ENCODE measurements around the gene TRIM27.

The TRIM27 gene

DNA sequence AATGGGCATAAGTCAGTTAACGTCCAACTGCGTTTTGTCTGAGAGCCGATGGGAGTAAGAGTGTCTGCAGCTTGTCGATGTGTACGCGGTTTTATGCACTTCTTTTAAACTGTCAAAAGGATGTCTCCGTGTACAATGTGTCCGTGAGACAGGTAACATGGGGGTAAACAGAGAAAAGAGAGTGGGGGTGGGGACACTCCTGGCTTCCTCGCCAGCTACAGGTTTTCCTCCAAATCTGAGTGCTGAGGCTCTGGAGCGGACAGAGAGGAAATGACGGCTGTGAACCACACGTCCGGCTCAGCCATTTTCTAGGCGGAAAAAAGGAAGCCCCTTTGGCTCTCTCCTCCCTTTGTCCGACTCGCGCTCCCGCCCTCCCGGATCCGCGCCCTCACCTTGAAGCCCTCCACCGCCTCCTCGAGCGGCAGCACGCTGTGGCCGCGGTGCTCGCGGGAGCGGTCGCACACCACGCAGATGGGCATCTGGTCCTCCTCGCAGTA lies 916 bp downstream of the TRIM27 start:
- peak overlapping the region; percentile 93 for H3K4me3 Mint-ChIP-seq
- no peaks in the 10 kb centered on the region for H3K9me3 Mint-ChIP-seq
- peak overlapping the region; percentile 92 for H3K27ac Mint-ChIP-seq
- no peaks in the 10 kb centered on the region for H3K27me3 Mint-ChIP-seq (ENCODE audit: low read depth)
- peaks cover 36% of the 10 kb centered on the region for H3K36me3 Mint-ChIP-seq (ENCODE audit: low read depth)
- H3K4me1 Mint-ChIP-seq (ENCODE audit: low read depth) = peaks cover 31% of the 10 kb centered on the region

GRCh38 chr6:28922004-28922820 lies 1.6 kb downstream of the TRIM27 start:
- Mint-ChIP-seq H3K36me3 (ENCODE audit: low read depth) (peaks cover 39% of the 10 kb centered on the region), H3K27me3 (ENCODE audit: low read depth) (no peaks in the 10 kb centered on the region), H3K4me3 (peak overlapping the region; percentile 93), H3K27ac (peak overlapping the region; percentile 92), H3K4me1 (ENCODE audit: low read depth) (peaks cover 33% of the 10 kb centered on the region), H3K9me3 (no peaks in the 10 kb centered on the region)

- peaks cover 45% of the 10 kb centered on the region for H3K36me3 Mint-ChIP-seq (ENCODE audit: low read depth)
- no peaks in the 10 kb centered on the region for H3K9me3 Mint-ChIP-seq
- no peaks in the 10 kb centered on the region for H3K27me3 Mint-ChIP-seq (ENCODE audit: low read depth)
- H3K4me3 Mint-ChIP-seq = peak overlapping the region; percentile 52
- no peak overlapping the region for H3K27ac Mint-ChIP-seq
- H3K4me1 Mint-ChIP-seq (ENCODE audit: low read depth) = peaks cover 33% of the 10 kb centered on the region
Observed at GRCh38 chr6:28920281-28920680, 3.5 kb downstream of the TRIM27 start.

DNA sequence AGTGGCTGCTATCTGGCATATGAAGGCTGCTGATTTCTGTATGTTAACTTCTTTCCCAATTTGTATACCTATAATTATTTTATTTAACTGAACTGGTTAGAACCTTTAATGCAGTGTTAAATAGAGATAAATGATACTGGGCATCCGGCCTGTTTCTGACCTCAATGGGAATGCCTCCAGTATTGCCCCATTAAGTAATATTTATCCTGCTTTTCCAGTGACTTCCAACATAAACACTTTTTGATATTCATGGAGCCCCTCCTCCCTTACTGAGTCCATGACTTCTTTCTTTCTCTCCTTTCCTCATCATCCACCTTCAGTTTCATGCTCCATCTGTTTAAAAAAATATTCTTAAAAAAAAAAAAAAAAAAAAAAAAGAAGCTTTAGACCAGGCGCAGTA lies 8.8 kb downstream of the TRIM27 start:
- H3K4me1 Mint-ChIP-seq (ENCODE audit: low read depth) = peaks cover 12% of the 10 kb centered on the region
- H3K9me3 Mint-ChIP-seq = no peaks in the 10 kb centered on the region
- H3K4me3 Mint-ChIP-seq = no peak overlapping the region
- peaks cover 45% of the 10 kb centered on the region for H3K36me3 Mint-ChIP-seq (ENCODE audit: low read depth)
- H3K27me3 Mint-ChIP-seq (ENCODE audit: low read depth) = no peaks in the 10 kb centered on the region
- H3K27ac Mint-ChIP-seq = no peak overlapping the region

DNA sequence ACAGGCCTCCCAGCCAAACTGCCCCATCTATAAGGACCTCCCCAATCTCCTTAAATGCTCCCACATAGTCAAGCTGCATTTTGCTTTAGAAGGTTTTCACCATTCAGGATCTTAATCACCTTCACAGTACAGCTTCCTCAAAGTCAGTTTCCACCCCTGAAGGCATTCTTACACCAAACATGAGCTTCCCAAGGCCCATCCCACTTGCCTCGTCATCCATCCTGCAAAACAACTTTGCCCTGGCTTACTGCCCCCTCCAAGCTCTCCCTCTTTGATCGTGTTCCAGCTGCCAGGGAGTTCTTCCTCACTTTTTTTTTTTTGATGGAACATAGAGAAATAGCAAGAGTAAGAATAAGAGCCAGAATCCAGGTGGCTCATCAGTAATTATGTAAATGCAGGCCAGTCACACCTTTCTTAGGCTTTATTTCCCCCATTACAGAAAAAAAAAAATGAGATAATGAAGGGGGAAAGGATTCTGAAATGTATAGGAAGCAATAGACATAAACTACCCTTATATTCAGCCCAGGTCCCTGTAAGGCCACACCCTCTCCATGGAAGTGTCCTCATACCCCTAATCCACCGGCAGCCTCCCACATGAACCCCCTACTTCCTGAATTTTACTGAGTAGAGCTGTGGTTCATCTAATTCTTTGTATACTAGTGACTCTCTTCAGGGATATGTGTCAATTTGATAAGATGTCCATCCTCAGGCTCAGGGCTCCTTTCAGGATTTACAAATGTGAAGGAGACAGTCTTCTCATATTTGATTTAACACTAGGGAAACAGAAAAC lies 12.7 kb downstream of the TRIM27 start:
- Mint-ChIP-seq H3K4me3 (no peak overlapping the region), H3K9me3 (no peaks in the 10 kb centered on the region), H3K4me1 (ENCODE audit: low read depth) (peaks cover 3% of the 10 kb centered on the region), H3K27me3 (ENCODE audit: low read depth) (no peaks in the 10 kb centered on the region), H3K27ac (no peak overlapping the region), H3K36me3 (ENCODE audit: low read depth) (peaks cover 50% of the 10 kb centered on the region)

- peaks cover 60% of the 10 kb centered on the region for H3K36me3 Mint-ChIP-seq (ENCODE audit: low read depth)
- H3K27me3 Mint-ChIP-seq (ENCODE audit: low read depth) = no peaks in the 10 kb centered on the region
- no peaks in the 10 kb centered on the region for H3K9me3 Mint-ChIP-seq
- H3K4me3 Mint-ChIP-seq = no peak overlapping the region
- no peaks in the 10 kb centered on the region for H3K4me1 Mint-ChIP-seq (ENCODE audit: low read depth)
- H3K27ac Mint-ChIP-seq = no peak overlapping the region
Observed at GRCh38 chr6:28907394-28907793, 16.4 kb downstream of the TRIM27 start.

GRCh38 chr6:28906669-28907068 lies 17.1 kb downstream of the TRIM27 start:
- no peak overlapping the region for H3K4me3 Mint-ChIP-seq
- H3K36me3 Mint-ChIP-seq (ENCODE audit: low read depth) = peaks cover 57% of the 10 kb centered on the region
- H3K27me3 Mint-ChIP-seq (ENCODE audit: low read depth) = no peaks in the 10 kb centered on the region
- no peaks in the 10 kb centered on the region for H3K9me3 Mint-ChIP-seq
- no peak overlapping the region for H3K27ac Mint-ChIP-seq
- no peaks in the 10 kb centered on the region for H3K4me1 Mint-ChIP-seq (ENCODE audit: low read depth)

GRCh38 chr6:28903686-28904085 lies 20.1 kb downstream of the TRIM27 start:
- H3K27ac Mint-ChIP-seq = no peak overlapping the region
- H3K36me3 Mint-ChIP-seq (ENCODE audit: low read depth) = peaks cover 48% of the 10 kb centered on the region
- no peak overlapping the region for H3K4me3 Mint-ChIP-seq
- H3K27me3 Mint-ChIP-seq (ENCODE audit: low read depth) = no peaks in the 10 kb centered on the region
- H3K4me1 Mint-ChIP-seq (ENCODE audit: low read depth) = peaks cover 1% of the 10 kb centered on the region
- no peaks in the 10 kb centered on the region for H3K9me3 Mint-ChIP-seq

DNA sequence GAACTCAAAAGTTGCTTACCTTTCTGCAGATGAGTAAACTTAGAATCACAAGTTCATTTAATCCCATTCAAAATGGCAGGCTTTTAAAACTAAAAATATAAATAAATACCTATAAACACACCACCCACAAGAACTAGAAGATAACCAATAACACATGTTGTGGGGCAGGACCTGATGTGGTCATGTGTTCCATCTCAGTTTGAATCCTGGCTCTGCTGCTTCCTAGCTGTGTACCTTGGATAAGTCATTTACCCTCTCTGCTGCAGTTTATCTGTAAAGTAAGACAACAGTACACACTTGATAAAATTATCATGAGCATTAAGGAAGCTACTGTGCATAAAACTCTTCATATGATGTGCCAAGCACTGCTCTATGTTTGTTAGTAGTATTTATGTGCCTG lies 22.0 kb downstream of the TRIM27 start:
- Mint-ChIP-seq H3K4me1 (ENCODE audit: low read depth) (peaks cover 5% of the 10 kb centered on the region), H3K27me3 (ENCODE audit: low read depth) (no peaks in the 10 kb centered on the region), H3K9me3 (no peaks in the 10 kb centered on the region), H3K4me3 (no peak overlapping the region), H3K27ac (no peak overlapping the region), H3K36me3 (ENCODE audit: low read depth) (peaks cover 38% of the 10 kb centered on the region)

DNA sequence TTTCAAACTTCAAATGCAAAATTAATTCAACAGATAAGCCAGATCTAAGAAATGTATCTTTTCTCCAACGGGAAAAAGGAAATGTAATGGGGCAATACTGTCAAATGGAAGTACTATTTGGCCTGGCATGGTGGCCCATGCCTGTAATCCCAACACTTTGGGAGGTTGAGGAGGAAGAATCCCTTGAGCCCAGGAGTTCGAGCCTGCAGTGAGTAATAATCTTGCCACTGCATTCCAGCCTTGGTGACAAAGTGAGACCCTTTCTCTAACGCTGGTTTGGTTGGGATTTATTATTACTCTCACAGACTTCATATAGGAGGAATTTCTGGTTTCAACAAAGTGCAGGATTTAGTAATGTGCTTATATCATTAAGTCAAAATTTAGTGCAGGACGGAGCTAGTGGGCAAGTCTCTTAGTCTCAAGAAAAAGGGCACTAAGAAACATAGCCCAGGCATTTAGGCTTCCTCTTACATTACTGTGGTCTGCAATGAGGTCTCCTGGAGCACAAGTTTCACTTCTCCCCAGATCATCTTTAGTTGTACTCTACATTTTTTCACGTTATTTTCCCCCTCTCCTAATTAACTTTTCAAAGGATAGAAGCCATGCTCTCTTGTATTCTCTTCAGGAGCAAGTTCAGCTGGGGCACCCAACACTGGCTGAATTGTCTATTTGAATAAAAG lies 23.1 kb downstream of the TRIM27 start:
- peaks cover 33% of the 10 kb centered on the region for H3K36me3 Mint-ChIP-seq (ENCODE audit: low read depth)
- no peak overlapping the region for H3K4me3 Mint-ChIP-seq
- H3K4me1 Mint-ChIP-seq (ENCODE audit: low read depth) = peaks cover 12% of the 10 kb centered on the region
- H3K9me3 Mint-ChIP-seq = no peaks in the 10 kb centered on the region
- no peak overlapping the region for H3K27ac Mint-ChIP-seq
- H3K27me3 Mint-ChIP-seq (ENCODE audit: low read depth) = peaks cover 4% of the 10 kb centered on the region

DNA sequence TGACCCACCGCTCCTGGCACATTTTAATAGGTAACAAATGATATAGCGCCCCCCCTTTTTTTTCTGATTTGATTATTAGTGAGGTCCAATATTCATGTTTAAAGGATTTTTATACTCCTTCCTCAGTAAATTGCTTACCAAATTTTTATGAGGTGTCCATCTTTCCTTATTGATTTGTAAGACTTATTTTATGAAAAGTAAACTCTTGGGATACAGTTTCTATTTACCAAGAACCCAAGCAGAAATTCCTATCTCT lies 25.1 kb downstream of the TRIM27 start:
- Mint-ChIP-seq H3K27ac (peak overlapping the region; percentile 74), H3K36me3 (ENCODE audit: low read depth) (peaks cover 22% of the 10 kb centered on the region), H3K9me3 (no peaks in the 10 kb centered on the region), H3K4me3 (peak overlapping the region; percentile 14), H3K27me3 (ENCODE audit: low read depth) (peaks cover 4% of the 10 kb centered on the region), H3K4me1 (ENCODE audit: low read depth) (peaks cover 18% of the 10 kb centered on the region)

DNA sequence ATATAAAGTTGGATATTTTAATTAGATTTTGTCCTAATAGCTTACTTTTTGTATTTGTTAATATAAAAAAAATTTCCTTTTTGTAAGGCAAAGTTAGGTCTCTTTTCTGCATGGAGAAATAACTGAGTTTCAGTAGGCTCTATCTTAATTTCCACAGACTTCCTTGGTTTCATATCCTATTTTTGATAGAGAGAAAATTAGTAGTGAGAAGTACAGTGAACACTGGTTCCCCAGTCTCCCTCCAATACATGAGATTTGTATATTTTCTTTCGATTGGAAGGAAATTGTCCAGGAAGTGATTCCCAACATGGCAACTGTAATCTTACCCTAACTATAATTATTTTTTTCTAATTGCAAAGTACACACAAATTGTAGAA lies 26.4 kb downstream of the TRIM27 start:
- peak overlapping the region; percentile 97 for H3K4me3 Mint-ChIP-seq
- peak overlapping the region; percentile 57 for H3K27ac Mint-ChIP-seq
- peaks cover 13% of the 10 kb centered on the region for H3K36me3 Mint-ChIP-seq (ENCODE audit: low read depth)
- peaks cover 7% of the 10 kb centered on the region for H3K27me3 Mint-ChIP-seq (ENCODE audit: low read depth)
- H3K4me1 Mint-ChIP-seq (ENCODE audit: low read depth) = peaks cover 20% of the 10 kb centered on the region
- H3K9me3 Mint-ChIP-seq = no peaks in the 10 kb centered on the region

- Mint-ChIP-seq H3K4me3 (peak overlapping the region; percentile 97), H3K9me3 (no peaks in the 10 kb centered on the region)
Observed at GRCh38 chr6:28896505-28897368, 27.0 kb downstream of the TRIM27 start.

More at GRCh38 chr6:28896505-28897368, 27.0 kb downstream of the TRIM27 start:
- peaks cover 20% of the 10 kb centered on the region for H3K4me1 Mint-ChIP-seq (ENCODE audit: low read depth)
- H3K27ac Mint-ChIP-seq = peak overlapping the region; percentile 100
- peaks cover 7% of the 10 kb centered on the region for H3K27me3 Mint-ChIP-seq (ENCODE audit: low read depth)
- peaks cover 13% of the 10 kb centered on the region for H3K36me3 Mint-ChIP-seq (ENCODE audit: low read depth)

All from T-helper 1 cell treated with Interleukin-12 subunit alpha and Interleukin-12 subunit beta and Interleukin-4 antibody, amounts not matched to agents 30 μg/mL and 1 μg/mL, for 36 hours (primary cell).